Measurements from ENCODE around the gene TNRC6C. TPM values are rescaled to one million over a fixed set of nuclear protein-coding genes. Genes with fewer than 3 reads are reported as not detected.
"Not testable (repeated sequence)": the region's sequence is repeated elsewhere in the genome, so short reads cannot be mapped to it uniquely, and the experiment has no call there.

The TNRC6C gene
- polyA plus RNA-seq, 3 donors = 0.38 to 0.80 (median 0.46) TPM

DNA sequence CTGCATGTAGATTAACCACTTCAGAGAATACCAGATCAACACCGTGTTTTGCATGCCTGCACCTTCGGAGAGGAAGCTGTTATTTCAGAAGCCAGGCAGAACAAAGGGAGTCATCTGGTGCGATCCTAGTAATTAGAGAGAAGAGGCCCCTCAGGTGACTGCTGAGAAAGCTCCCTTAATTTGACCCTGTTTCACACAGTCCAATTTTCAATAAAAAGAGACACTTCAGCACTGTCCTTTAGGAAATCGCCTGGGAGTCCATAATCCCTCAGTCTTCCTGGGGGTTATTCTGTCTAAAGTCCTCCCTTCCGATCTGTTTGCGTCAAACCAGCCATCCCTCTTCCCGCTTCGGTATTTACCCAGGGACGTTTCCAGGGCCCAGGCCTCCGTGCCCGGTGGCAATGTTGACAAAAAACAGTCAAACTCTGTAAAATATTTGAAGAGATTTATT lies 23.4 kb upstream of the TNRC6C start:
- H3K9me3 ChIP-seq (replicated peaks in 1 of 2; ENCODE audit: control insufficient read depth in 1 of 2, insufficient read depth in 1 of 2, low read length in 2 of 2) = no peaks in the 10 kb centered on the region
- Mint-ChIP-seq H3K27ac (peak overlapping the region in 1 of 7 donors; percentile 61), H3K4me1 (peaks cover 3% of the 10 kb centered on the region), H3K27me3 (ENCODE audit: low read depth in 3 of 3) (peaks cover 50 to 80% (median 62%) of the 10 kb centered on the region in 3 donors), H3K9me3 (no peaks in the 10 kb centered on the region), H3K4me3 (peak overlapping the region in 1 of 2 donors; percentile 15), H3K36me3 (no peaks in the 10 kb centered on the region)
- no peak overlapping the region for H2AFZ ChIP-seq (ENCODE audit: insufficient read depth, low read depth, low read length, poor library complexity, severe bottlenecking)
- H3K4me3 ChIP-seq (replicated peaks in 1 of 3; ENCODE audit: low read depth in 2 of 3, low read length in 3 of 3) = no peak overlapping the region
- peaks cover 2 to 44% of the 10 kb centered on the region in 2 donors for H3K27me3 ChIP-seq (ENCODE audit: control insufficient read depth in 2 of 2, insufficient read depth in 2 of 2, low read length in 2 of 2)
- H3K27ac ChIP-seq (ENCODE audit: low read depth in 1 of 2, low read length in 2 of 2) = no peak overlapping the region
- H3K4me1 ChIP-seq (ENCODE audit: control insufficient read depth in 1 of 2, insufficient read depth in 2 of 2, low read length in 2 of 2) = no peaks in the 10 kb centered on the region
- no peak overlapping the region for H3K9ac ChIP-seq (ENCODE audit: insufficient read depth, low read length, poor library complexity, severe bottlenecking)
- intact Hi-C loops (cut with micrococcal nuclease) = no loop called here
- no peaks in the 10 kb centered on the region for H3K79me2 ChIP-seq (ENCODE audit: insufficient read depth, low read length)
- TF ChIP-seq, protein P1, sequence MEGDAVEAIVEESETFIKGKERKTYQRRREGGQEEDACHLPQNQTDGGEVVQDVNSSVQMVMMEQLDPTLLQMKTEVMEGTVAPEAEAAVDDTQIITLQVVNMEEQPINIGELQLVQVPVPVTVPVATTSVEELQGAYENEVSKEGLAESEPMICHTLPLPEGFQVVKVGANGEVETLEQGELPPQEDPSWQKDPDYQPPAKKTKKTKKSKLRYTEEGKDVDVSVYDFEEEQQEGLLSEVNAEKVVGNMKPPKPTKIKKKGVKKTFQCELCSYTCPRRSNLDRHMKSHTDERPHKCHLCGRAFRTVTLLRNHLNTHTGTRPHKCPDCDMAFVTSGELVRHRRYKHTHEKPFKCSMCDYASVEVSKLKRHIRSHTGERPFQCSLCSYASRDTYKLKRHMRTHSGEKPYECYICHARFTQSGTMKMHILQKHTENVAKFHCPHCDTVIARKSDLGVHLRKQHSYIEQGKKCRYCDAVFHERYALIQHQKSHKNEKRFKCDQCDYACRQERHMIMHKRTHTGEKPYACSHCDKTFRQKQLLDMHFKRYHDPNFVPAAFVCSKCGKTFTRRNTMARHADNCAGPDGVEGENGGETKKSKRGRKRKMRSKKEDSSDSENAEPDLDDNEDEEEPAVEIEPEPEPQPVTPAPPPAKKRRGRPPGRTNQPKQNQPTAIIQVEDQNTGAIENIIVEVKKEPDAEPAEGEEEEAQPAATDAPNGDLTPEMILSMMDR (IDR thresholded peaks at IDR 0.05) = no peak
- H3K4me2 ChIP-seq (replicated peaks; ENCODE audit: extremely low read depth, low read length, poor library complexity, severe bottlenecking) = no peak overlapping the region
- H4K20me1 ChIP-seq (ENCODE audit: insufficient read depth, low read length) = no peaks in the 10 kb centered on the region
- 93% methylated on average over 6 of the region's 11 CpGs for WGBS (ENCODE audit: insufficient coverage)
- H3K36me3 ChIP-seq (replicated peaks in 1 of 2; ENCODE audit: control insufficient read depth in 1 of 2, insufficient read depth in 2 of 2, low read length in 2 of 2) = no peaks in the 10 kb centered on the region
- DNase-seq = no peak

DNA sequence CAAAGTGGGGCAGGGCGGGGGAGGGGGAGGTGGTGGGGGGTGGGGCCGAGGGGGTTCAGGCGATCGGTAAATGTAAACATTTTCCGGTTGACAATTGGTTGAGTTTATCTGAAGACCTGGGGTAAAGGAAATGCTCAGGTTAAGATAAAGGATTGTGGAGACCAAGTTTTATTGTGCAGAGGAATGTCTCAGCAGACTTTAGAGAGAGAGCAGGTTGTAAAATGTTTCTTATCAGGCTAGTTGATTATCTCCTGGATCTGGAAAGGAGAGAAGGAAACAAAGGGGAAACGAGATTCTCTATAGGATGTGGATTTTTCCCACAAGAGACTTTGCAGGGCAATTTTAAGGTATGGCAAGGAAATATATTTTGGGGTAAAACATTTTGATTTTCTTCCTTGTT lies 22.8 kb upstream of the TNRC6C start:
- H3K27me3 Mint-ChIP-seq (ENCODE audit: low read depth in 3 of 3) = peaks cover 53 to 80% (median 61%) of the 10 kb centered on the region in 3 donors
- H3K27ac ChIP-seq (ENCODE audit: low read depth in 1 of 2, low read length in 2 of 2); intact Hi-C loops (cut with micrococcal nuclease); H3K4me3 ChIP-seq (replicated peaks in 1 of 3; ENCODE audit: low read depth in 2 of 3, low read length in 3 of 3); H3K79me2 ChIP-seq (ENCODE audit: insufficient read depth, low read length); H3K4me1 Mint-ChIP-seq; H3K36me3 ChIP-seq (replicated peaks in 1 of 2; ENCODE audit: control insufficient read depth in 1 of 2, insufficient read depth in 2 of 2, low read length in 2 of 2); DNase-seq; H3K9me3 Mint-ChIP-seq; H3K4me1 ChIP-seq (ENCODE audit: control insufficient read depth in 1 of 2, insufficient read depth in 2 of 2, low read length in 2 of 2); H3K9me3 ChIP-seq (replicated peaks in 1 of 2; ENCODE audit: control insufficient read depth in 1 of 2, insufficient read depth in 1 of 2, low read length in 2 of 2); H3K9ac ChIP-seq (ENCODE audit: insufficient read depth, low read length, poor library complexity, severe bottlenecking); H3K36me3 Mint-ChIP-seq; H3K27ac Mint-ChIP-seq; H4K20me1 ChIP-seq (ENCODE audit: insufficient read depth, low read length); H2AFZ ChIP-seq (ENCODE audit: insufficient read depth, low read depth, low read length, poor library complexity, severe bottlenecking); H3K4me2 ChIP-seq (replicated peaks; ENCODE audit: extremely low read depth, low read length, poor library complexity, severe bottlenecking): not testable (repeated sequence)
- H3K4me3 Mint-ChIP-seq = peak overlapping the region in 1 of 2 donors; percentile 3
- 92% methylated on average over 3 of the region's 6 CpGs for WGBS (ENCODE audit: insufficient coverage)
- H3K27me3 ChIP-seq (ENCODE audit: control insufficient read depth in 2 of 2, insufficient read depth in 2 of 2, low read length in 2 of 2) = peaks cover 2 to 47% of the 10 kb centered on the region in 2 donors

Measured in CD14-positive monocyte (primary cell).